ENCODE measurements around the gene UBE3C.

- TF ChIP-seq CTCF (IDR thresholded peaks at IDR 0.05) (no peak), POLR2A (IDR thresholded peaks at IDR 0.05) (no peak), EP300 (IDR thresholded peaks at IDR 0.05) (no peak)
Measured at GRCh38 chr7:157204134-157204533, 65.4 kb downstream of the UBE3C start.

All from gastroesophageal sphincter (tissue), 3 donors.